Measurements from ENCODE around the gene AGBL3. TPM values are rescaled to one million over a fixed set of nuclear protein-coding genes. Genes with fewer than 3 reads are reported as not detected.
A peak's percentile ranks its signal among the peaks of the same experiment; 100 is the strongest.

AGBL3 gene
- total and polyA plus RNA-seq, 9 of the 15 experiments (the other 6 are each of a cell fraction or from before 2014, with no cell fraction given), result 0.54 to 2.9 (median 1.7) TPM

DNA sequence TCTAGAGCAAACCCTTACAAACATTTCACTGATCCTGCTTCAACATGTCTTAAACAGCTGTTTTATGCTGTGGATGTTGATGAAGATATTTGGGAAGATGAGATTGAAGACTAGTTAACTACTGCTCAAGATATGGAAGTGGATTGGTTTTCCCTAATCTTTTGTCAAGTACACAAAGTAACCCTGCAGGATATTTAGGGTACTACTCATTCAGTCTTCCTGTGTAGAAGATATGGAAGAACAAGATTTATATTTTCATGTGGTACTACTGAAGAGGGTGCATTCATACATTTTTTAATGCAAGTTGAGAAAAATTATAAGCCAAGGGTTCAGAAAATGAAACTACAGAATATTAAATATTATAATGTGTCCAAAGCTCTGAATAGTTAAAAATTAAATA, 143.3 kb downstream of the AGBL3 start:
- no TSS peak for BruUV-seq (replicated peaks)
- Histone ChIP-seq H3K9ac (ENCODE audit: insufficient read depth in 1 of 2, low read depth in 2 of 2, low read length in 2 of 2) (no peak overlapping the region), H3K9me1 (ENCODE audit: control insufficient read depth, insufficient read depth, low read length) (no peaks in the 10 kb centered on the region), H4K20me1 (replicated peaks; ENCODE audit: control insufficient read depth, insufficient read depth, low read length) (no peaks in the 10 kb centered on the region), H3K9me3 (replicated peaks; ENCODE audit: control insufficient read depth, insufficient read depth, low read depth, low read length) (no peaks in the 10 kb centered on the region), H3K4me2 (ENCODE audit: insufficient read depth, low read length) (no peak overlapping the region), H3K27me3 (ENCODE audit: control insufficient read depth in 2 of 2, insufficient read depth in 2 of 2, low read length in 2 of 2) (no peaks in the 10 kb centered on the region), H2AFZ (ENCODE audit: low read depth, low read length) (no peak overlapping the region), H3K27ac (ENCODE audit: extremely low read depth, low read depth, low read length) (no peak overlapping the region), H3K36me3 (ENCODE audit: control insufficient read depth, insufficient read depth, low read length) (no peaks in the 10 kb centered on the region), H3K4me1 (replicated peaks in 1 of 2; ENCODE audit: control insufficient read depth in 2 of 2, insufficient read depth in 2 of 2, low read length in 2 of 2) (no peaks in the 10 kb centered on the region), H3K4me3 (no peak overlapping the region), H3K79me2 (ENCODE audit: control insufficient read depth, insufficient read depth, low read length) (no peaks in the 10 kb centered on the region)
- POLR2A ChIA-PET, result interaction anchor here (0.9 kb wide), 1 partner anchor 18 kb away, joined by 3 read pairs; the partner anchor contains the start of gene TMEM140
- intact Hi-C loops (cut with micrococcal nuclease) (no loop called here), in situ Hi-C loops (cut with MboI) (no loop called here)
- TF ChIP-seq, protein P1, sequence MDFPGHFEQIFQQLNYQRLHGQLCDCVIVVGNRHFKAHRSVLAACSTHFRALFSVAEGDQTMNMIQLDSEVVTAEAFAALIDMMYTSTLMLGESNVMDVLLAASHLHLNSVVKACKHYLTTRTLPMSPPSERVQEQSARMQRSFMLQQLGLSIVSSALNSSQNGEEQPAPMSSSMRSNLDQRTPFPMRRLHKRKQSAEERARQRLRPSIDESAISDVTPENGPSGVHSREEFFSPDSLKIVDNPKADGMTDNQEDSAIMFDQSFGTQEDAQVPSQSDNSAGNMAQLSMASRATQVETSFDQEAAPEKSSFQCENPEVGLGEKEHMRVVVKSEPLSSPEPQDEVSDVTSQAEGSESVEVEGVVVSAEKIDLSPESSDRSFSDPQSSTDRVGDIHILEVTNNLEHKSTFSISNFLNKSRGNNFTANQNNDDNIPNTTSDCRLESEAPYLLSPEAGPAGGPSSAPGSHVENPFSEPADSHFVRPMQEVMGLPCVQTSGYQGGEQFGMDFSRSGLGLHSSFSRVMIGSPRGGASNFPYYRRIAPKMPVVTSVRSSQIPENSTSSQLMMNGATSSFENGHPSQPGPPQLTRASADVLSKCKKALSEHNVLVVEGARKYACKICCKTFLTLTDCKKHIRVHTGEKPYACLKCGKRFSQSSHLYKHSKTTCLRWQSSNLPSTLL (IDR thresholded peaks at IDR 0.05), result no peak
- TF ChIP-seq DACH1 (IDR thresholded peaks at IDR 0.05; ENCODE audit: partially characterized antibody), result peak; percentile 40
- FAIRE-seq (no peak), DNase-seq (ENCODE audit: extremely low read depth in 1 of 4, low spot score in 3 of 4) (peak in 1 of 4 experiments; percentile 6), ATAC-seq (peak; percentile 75)
- CTCF ChIA-PET (ENCODE audit: low intra/inter-chr PET ratio), result no interaction called here

DNA sequence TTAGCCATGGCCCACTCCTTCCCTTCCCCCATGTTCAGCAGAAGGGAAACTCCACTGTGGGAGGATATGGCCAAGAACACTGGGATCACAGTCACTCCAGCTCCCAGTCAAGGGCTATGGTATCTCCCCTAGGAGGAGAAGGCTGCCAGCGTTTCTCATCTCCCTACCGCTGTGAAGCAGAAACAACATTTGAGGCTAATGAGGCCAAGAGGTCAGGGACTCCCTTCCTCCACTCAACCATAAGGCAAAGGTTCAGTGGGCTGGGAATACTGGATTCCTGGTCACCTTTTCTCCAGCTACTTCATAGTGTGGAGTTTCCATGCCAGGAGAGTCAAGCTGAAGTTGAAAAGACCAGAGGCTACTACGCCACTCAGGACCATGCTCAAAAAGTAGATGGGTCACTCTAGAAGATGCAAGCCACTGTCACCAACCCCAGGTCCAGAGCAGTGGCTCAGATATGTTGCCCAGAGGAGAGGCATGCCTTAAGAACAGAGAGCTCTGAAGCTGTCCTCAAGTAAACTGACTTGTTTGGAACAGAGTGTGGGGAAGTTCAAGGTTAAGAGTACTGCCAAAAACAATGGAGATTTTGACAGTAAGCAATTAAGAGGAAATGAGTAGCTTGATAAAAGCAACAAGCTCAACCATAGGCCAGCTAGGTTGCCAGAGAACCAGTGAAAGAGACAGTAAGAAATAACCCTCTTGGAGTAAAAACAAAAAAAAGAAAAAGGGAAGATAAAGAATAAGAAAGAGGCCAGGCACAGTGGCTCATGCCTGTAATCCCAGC, 157.8 kb downstream of the AGBL3 start:
- DNase-seq (ENCODE audit: extremely low read depth in 1 of 4, low spot score in 3 of 4) (no peak), ATAC-seq (no peak), FAIRE-seq (no peak)
- 18% methylated on average over 3 of the region's 3 CpGs for WGBS (ENCODE audit: insufficient coverage, low coverage, missing lambda C conversion rate)
- Histone ChIP-seq H3K4me2 (ENCODE audit: insufficient read depth, low read length) (no peak overlapping the region), H3K36me3 (ENCODE audit: control insufficient read depth, insufficient read depth, low read length) (no peaks in the 10 kb centered on the region), H3K27ac (ENCODE audit: extremely low read depth, low read depth, low read length) (no peak overlapping the region), H3K9ac (ENCODE audit: insufficient read depth in 1 of 2, low read depth in 2 of 2, low read length in 2 of 2) (no peak overlapping the region), H4K20me1 (replicated peaks; ENCODE audit: control insufficient read depth, insufficient read depth, low read length) (no peaks in the 10 kb centered on the region), H3K79me2 (ENCODE audit: control insufficient read depth, insufficient read depth, low read length) (no peaks in the 10 kb centered on the region), H3K4me3 (no peak overlapping the region), H3K9me3 (replicated peaks; ENCODE audit: control insufficient read depth, insufficient read depth, low read depth, low read length) (no peaks in the 10 kb centered on the region), H2AFZ (ENCODE audit: low read depth, low read length) (no peak overlapping the region), H3K4me1 (replicated peaks in 1 of 2; ENCODE audit: control insufficient read depth in 2 of 2, insufficient read depth in 2 of 2, low read length in 2 of 2) (peaks cover 0 to 11% of the 10 kb centered on the region in 2 experiments; a peak in 3 of 5 replicates), H3K27me3 (ENCODE audit: control insufficient read depth in 2 of 2, insufficient read depth in 2 of 2, low read length in 2 of 2) (no peaks in the 10 kb centered on the region), H3K9me1 (ENCODE audit: control insufficient read depth, insufficient read depth, low read length) (no peaks in the 10 kb centered on the region)
- BruUV-seq (replicated peaks), result no TSS peak
- intact Hi-C loops (cut with micrococcal nuclease), result no loop called here
- ChIA-PET POLR2A (interaction anchor here (0.7 to 1.2 kb wide), 2 partner anchors 10 to 40 kb away, joined by 3 read pairs; no protein-coding TSS in a partner anchor), CTCF (ENCODE audit: low intra/inter-chr PET ratio) (no interaction called here)
- in situ Hi-C loops (cut with MboI), result no loop called here
- TF ChIP-seq DPF2 (IDR thresholded peaks at IDR 0.05) (no peak), SIRT6 (IDR thresholded peaks at IDR 0.05; ENCODE audit: low read depth, low read length) (no peak), HNRNPL (IDR thresholded peaks at IDR 0.05; ENCODE audit: low read depth, low read length) (no peak), ZNF146 (CRISPR knock-in tag; IDR thresholded peaks at IDR 0.05; ENCODE audit: unreplicated experiment) (no peak), PML (IDR thresholded peaks at IDR 0.05; ENCODE audit: low read length) (no peak), SIX5 (IDR thresholded peaks at IDR 0.05; ENCODE audit: borderline replicate concordance in 1 of 2, insufficient read depth in 1 of 2, low read depth in 1 of 2, low read length in 2 of 2) (no peak)
- TF ChIP-seq, protein P2, sequence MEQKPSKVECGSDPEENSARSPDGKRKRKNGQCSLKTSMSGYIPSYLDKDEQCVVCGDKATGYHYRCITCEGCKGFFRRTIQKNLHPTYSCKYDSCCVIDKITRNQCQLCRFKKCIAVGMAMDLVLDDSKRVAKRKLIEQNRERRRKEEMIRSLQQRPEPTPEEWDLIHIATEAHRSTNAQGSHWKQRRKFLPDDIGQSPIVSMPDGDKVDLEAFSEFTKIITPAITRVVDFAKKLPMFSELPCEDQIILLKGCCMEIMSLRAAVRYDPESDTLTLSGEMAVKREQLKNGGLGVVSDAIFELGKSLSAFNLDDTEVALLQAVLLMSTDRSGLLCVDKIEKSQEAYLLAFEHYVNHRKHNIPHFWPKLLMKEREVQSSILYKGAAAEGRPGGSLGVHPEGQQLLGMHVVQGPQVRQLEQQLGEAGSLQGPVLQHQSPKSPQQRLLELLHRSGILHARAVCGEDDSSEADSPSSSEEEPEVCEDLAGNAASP (IDR thresholded peaks at IDR 0.05), result no peak
- TF ChIP-seq, protein P3, sequence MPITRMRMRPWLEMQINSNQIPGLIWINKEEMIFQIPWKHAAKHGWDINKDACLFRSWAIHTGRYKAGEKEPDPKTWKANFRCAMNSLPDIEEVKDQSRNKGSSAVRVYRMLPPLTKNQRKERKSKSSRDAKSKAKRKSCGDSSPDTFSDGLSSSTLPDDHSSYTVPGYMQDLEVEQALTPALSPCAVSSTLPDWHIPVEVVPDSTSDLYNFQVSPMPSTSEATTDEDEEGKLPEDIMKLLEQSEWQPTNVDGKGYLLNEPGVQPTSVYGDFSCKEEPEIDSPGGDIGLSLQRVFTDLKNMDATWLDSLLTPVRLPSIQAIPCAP (CRISPR knock-in tag; IDR thresholded peaks at IDR 0.05; ENCODE audit: borderline replicate concordance), result no peak
